Hepatocyte (in vitro differentiated cells): Measurements from ENCODE around the gene PDZRN4. TPM values are rescaled to one million over a fixed set of nuclear protein-coding genes. Genes with fewer than 3 reads are reported as not detected.
"Not testable (repeated sequence)": the region's sequence is repeated elsewhere in the genome, so short reads cannot be mapped to it uniquely, and the experiment has no call there.

Source experiments
- DNase-seq: peaks from one replicate; pipeline ENCODE4 v3.0.0-alpha.2; 2016; ENCODE audit warnings: low spot score
- H2AFZ ChIP-seq: fragments of 200-600 bp; sonication (generic); 2 replicates; pipeline ENCODE4 v1.6.0; 2016; ENCODE audit warnings: antibody characterized with exemption, mild to moderate bottlenecking
- H3K27ac ChIP-seq: fragments of 200-600 bp; sonication (generic); 2 replicates; pipeline ENCODE4 v1.5.1; 2016; ENCODE audit warnings: mild to moderate bottlenecking
- H3K27me3 ChIP-seq: fragments of 200-600 bp; sonication (generic); 2 replicates; pipeline ENCODE4 v1.6.1; 2016
- H3K36me3 ChIP-seq: fragments of 200-600 bp; sonication (generic); replicated peaks from 2 replicates; pipeline ENCODE4 v1.5.1; 2016; ENCODE audit warnings: low read depth; ENCODE audit not compliant: insufficient read depth
- H3K4me1 ChIP-seq: fragments of 200-600 bp; sonication (generic); 2 replicates; pipeline ENCODE4 v1.5.1; 2016; ENCODE audit warnings: mild to moderate bottlenecking, moderate library complexity; ENCODE audit not compliant: insufficient read depth
- H3K4me2 ChIP-seq: fragments of 200-600 bp; sonication (generic); 2 replicates; pipeline ENCODE4 v1.6.0; 2016
- H3K4me3 ChIP-seq: fragments of 200-600 bp; sonication (generic); 2 replicates; pipeline ENCODE4 v1.5.1; 2016; ENCODE audit warnings: mild to moderate bottlenecking
- H3K79me2 ChIP-seq: fragments of 200-600 bp; sonication (generic); 2 replicates; pipeline ENCODE4 v1.6.0; 2017; ENCODE audit warnings: mild to moderate bottlenecking
- H3K9me2 ChIP-seq: fragments of 200-600 bp; sonication (generic); replicated peaks from 2 replicates; pipeline ENCODE4 v1.6.0; 2017; ENCODE audit warnings: mild to moderate bottlenecking; ENCODE audit not compliant: insufficient read depth
- H3K9me3 ChIP-seq: fragments of 200-600 bp; sonication (generic); 2 replicates; pipeline ENCODE4 v1.5.1; 2016; ENCODE audit warnings: low read depth, mild to moderate bottlenecking
- H4K20me1 ChIP-seq: fragments of 200-600 bp; sonication (generic); 2 replicates; pipeline ENCODE4 v1.6.0; 2016; ENCODE audit warnings: mild to moderate bottlenecking; ENCODE audit not compliant: insufficient read depth, poor library complexity, severe bottlenecking
- CTCF ChIP-seq: fragments of 200-600 bp; sonication (generic); IDR thresholded peaks from 2 replicates; pipeline ENCODE4 v1.5.1; 2016; ENCODE audit warnings: antibody characterized with exemption, mild to moderate bottlenecking; ENCODE audit not compliant: poor library complexity
- EZH2 ChIP-seq: fragments of 200-600 bp; sonication (generic); IDR thresholded peaks from 2 replicates; pipeline ENCODE4 v1.6.1; 2016; ENCODE audit warnings: antibody characterized with exemption, mild to moderate bottlenecking, borderline replicate concordance
- EZH2phosphoT487 ChIP-seq: fragments of 200-600 bp; sonication (generic); IDR thresholded peaks from one replicate; pipeline ENCODE4 v1.6.1; 2018; ENCODE audit warnings: antibody characterized with exemption, mild to moderate bottlenecking, low read depth, moderate library complexity; ENCODE audit not compliant: unreplicated experiment, severe bottlenecking
- WGBS: methylation state at CpG from one replicate; pipeline ENCODE4 v1.1.6; 2016; ENCODE audit warnings: low lambda C conversion rate; ENCODE audit errors: missing lambda C conversion rate; 5-methylcytosine and 5-hydroxymethylcytosine counted together
- polyA plus RNA-seq: library from polyadenylated mRNA; unstranded; fragments of >200 nt; fragmentation: Nextera tagmentation; extraction: Ambion mirVana; gene quantifications from 2 replicates; pipeline ENCODE4 v1.2.1, GENCODE V29; 2016
- total RNA-seq: library from RNA; depleted of rRNA; stranded (reverse); fragments of >200 nt; gene quantifications from 2 replicates; pipeline ENCODE4 v1.2.3, GENCODE V29; 2014

The PDZRN4 gene
- total and polyA plus RNA-seq, 2 experiments from 2014 or later, result 2.2 to 2.3 TPM

DNA sequence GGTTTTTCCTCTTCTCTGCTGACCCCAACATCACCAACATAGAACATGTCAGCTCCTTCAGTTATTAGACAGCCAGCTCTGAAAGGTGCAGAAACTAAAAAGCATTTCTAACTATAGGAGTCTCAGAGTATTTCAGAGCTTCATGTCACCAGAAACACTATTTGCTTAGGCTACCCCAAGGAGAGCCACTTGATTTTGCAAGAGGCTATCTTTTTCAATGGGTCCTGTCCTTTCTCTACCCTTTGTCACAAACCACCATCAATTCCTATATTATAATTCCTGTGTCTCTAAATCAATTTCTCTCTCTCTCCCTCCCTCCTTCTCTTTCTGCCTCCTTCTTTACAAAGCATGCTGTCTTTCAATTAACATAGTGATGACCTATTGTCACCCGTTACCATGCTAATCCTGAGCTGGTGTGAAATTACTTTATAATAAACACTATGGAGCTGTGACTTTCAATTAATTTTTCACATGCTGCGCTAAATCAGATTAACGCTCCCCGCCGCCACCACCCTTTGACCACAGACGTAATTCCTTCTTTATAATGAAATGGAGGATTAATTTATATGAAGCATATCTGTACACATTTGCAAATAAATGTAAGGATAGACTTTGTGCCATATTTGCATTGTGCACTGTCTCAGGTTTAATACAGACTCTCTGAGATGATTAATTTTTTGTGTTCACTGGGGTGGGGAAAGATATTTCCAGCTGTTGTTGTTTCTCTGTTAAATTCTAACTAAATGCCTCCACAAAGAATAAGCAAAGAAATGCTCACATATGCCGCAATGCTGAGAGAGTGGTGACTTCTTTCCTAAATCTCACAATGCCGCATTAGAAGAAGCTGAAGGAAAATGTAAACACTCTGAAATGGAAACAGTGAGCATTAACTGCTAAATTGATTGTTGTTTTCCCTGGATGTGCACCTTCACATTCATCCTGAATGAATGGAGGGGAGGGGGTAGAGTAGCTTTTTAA, 418.6 kb downstream of the PDZRN4 start:
- Histone ChIP-seq H3K27me3 (no peaks in the 10 kb centered on the region), H3K9me2 (no peaks in the 10 kb centered on the region), H3K4me2 (no peak overlapping the region), H3K9me3 (no peaks in the 10 kb centered on the region), H2AFZ (no peak overlapping the region), H3K79me2 (no peaks in the 10 kb centered on the region), H3K4me3 (no peak overlapping the region), H4K20me1 (no peaks in the 10 kb centered on the region), H3K4me1 (no peaks in the 10 kb centered on the region), H3K27ac (no peak overlapping the region), H3K36me3 (no peaks in the 10 kb centered on the region)
- TF ChIP-seq CTCF, result no peak
- TF ChIP-seq EZH2, result no peak
- no peak for TF ChIP-seq EZH2phosphoT487
- DNase-seq, result no peak
- WGBS, result 80% methylated on average over 8 of the region's 8 CpGs

DNA sequence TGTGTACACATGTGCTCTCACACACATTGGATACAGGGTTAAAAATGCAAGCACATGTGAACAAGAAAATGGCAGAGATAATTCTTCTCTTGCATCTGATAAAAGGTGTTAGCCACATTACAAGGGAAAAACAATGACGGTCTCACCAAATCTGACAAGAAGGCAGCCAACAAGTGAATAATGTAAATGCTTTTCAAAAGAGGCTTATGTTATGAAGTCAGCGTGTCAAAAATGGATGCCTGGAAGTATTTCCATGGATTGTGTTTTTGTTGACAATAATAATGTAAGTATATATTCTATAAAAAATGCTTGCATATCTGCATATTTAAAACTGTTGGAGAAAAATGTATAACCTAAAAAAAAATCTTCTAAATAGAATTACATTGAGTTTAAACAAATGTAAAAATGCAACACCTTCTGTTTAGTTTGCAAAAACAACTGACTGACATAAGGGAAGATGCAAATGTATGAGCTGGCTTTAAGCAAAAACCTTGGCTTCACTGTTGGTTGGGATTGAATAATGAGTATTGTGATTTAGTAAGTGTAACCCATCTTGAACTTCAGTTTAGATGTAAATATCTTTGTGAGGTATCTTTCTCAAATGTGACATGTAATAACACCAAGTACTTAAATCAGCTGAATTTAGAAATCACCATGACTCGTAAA, 424.9 kb downstream of the PDZRN4 start:
- Histone ChIP-seq H3K4me2 (no peak overlapping the region), H3K4me1 (no peaks in the 10 kb centered on the region), H4K20me1 (no peaks in the 10 kb centered on the region), H3K27ac (no peak overlapping the region), H3K79me2 (no peaks in the 10 kb centered on the region), H3K27me3 (no peaks in the 10 kb centered on the region), H3K9me3 (no peaks in the 10 kb centered on the region), H3K4me3 (no peak overlapping the region), H3K36me3 (no peaks in the 10 kb centered on the region), H2AFZ (no peak overlapping the region), H3K9me2 (no peaks in the 10 kb centered on the region)
- DNase-seq, result no peak
- 89% methylated on average over 3 of the region's 3 CpGs for WGBS
- no peak for TF ChIP-seq CTCF
- no peak for TF ChIP-seq EZH2
- TF ChIP-seq EZH2phosphoT487, result no peak

GRCh38 chr12:41615174-41615573, 427.1 kb downstream of the PDZRN4 start:
- not testable (repeated sequence) for H3K79me2 ChIP-seq, H3K9me2 ChIP-seq, H3K27me3 ChIP-seq, H4K20me1 ChIP-seq, H3K4me3 ChIP-seq, H2AFZ ChIP-seq, H3K4me1 ChIP-seq, H3K4me2 ChIP-seq, H3K27ac ChIP-seq, H3K36me3 ChIP-seq, DNase-seq, H3K9me3 ChIP-seq
- 60% methylated on average over 3 of the region's 3 CpGs for WGBS

DNA sequence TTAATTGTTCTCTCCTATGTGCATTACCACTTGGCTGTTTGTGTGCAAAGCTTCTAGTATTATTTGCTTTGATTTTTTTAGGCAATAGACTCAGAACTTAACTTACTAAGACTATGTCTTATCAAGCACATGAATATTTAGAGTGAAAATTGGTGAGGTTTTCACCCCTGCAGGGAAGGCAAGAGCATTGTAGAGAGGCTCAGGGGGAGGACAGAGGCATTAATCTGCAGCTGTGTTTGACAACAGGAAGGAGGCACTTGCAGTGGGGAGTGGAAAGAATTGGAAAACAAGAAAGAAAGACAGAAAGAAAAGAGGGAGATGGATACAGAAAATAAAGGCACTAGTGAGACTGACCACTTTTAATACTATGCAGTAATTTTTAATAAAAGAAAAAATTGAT, 431.6 kb downstream of the PDZRN4 start:
- H3K27me3 ChIP-seq, result no peaks in the 10 kb centered on the region

More for the DNA sequence above, 431.6 kb downstream of the PDZRN4 start:
- Histone ChIP-seq H3K9me2 (no peaks in the 10 kb centered on the region), H2AFZ (no peak overlapping the region), H3K4me2 (no peak overlapping the region), H3K79me2 (no peaks in the 10 kb centered on the region), H3K9me3 (no peaks in the 10 kb centered on the region), H3K4me1 (no peaks in the 10 kb centered on the region), H3K27ac (no peak overlapping the region), H3K4me3 (no peak overlapping the region), H4K20me1 (no peaks in the 10 kb centered on the region), H3K36me3 (no peaks in the 10 kb centered on the region)
- no peak for DNase-seq
- TF ChIP-seq EZH2, result no peak
- TF ChIP-seq CTCF, result no peak
- no peak for TF ChIP-seq EZH2phosphoT487
